ENCODE measurements around the gene FOXO6. TPM values are rescaled to one million over a fixed set of nuclear protein-coding genes. Genes with fewer than 3 reads are reported as not detected.

Gene FOXO6
- total and polyA plus RNA-seq, 2 of the 13 experiments (the other 11 are each of a cell fraction or from before 2014, with no cell fraction given), result 0.13 TPM; not detected in 1

DNA sequence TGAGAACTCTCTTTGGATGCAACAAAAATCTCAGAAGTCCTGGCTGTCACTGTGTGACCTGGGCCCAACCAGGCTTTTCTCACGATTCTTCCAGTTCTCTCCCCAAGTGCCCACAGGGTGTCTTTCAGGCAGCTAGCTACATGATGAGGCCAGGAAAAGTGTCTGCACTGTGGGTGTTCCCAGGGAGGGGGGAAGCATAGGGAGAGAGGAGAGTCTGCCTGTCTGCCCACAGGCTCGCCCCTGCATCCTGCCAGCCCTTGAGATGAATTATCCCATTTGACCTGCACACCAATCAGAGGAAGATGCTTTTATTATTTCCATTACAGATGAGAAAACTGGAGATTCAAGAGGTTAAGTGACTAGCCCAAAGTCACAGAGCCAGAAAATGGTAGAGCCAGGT lies 27.8 kb downstream of the FOXO6 start (continued):
- TF ChIP-seq ZNF567 (CRISPR knock-in tag; IDR thresholded peaks at IDR 0.05; ENCODE audit: borderline replicate concordance), result no peak
- TF ChIP-seq NFE2L2 (IDR thresholded peaks at IDR 0.05; ENCODE audit: low read length), result no peak
- TF ChIP-seq, protein P1, sequence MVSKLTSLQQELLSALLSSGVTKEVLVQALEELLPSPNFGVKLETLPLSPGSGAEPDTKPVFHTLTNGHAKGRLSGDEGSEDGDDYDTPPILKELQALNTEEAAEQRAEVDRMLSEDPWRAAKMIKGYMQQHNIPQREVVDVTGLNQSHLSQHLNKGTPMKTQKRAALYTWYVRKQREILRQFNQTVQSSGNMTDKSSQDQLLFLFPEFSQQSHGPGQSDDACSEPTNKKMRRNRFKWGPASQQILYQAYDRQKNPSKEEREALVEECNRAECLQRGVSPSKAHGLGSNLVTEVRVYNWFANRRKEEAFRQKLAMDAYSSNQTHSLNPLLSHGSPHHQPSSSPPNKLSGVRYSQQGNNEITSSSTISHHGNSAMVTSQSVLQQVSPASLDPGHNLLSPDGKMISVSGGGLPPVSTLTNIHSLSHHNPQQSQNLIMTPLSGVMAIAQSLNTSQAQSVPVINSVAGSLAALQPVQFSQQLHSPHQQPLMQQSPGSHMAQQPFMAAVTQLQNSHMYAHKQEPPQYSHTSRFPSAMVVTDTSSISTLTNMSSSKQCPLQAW (CRISPR knock-in tag; IDR thresholded peaks at IDR 0.05), result no peak
- TF ChIP-seq HDAC2 (CRISPR knock-in tag; IDR thresholded peaks at IDR 0.05), result no peak
- no peak for TF ChIP-seq FIP1L1 (IDR thresholded peaks at IDR 0.05; ENCODE audit: borderline replicate concordance, insufficient read depth, low read depth, low read length)
- TF ChIP-seq HHEX (CRISPR knock-in tag; IDR thresholded peaks at IDR 0.05), result no peak
- TF ChIP-seq, protein P2, sequence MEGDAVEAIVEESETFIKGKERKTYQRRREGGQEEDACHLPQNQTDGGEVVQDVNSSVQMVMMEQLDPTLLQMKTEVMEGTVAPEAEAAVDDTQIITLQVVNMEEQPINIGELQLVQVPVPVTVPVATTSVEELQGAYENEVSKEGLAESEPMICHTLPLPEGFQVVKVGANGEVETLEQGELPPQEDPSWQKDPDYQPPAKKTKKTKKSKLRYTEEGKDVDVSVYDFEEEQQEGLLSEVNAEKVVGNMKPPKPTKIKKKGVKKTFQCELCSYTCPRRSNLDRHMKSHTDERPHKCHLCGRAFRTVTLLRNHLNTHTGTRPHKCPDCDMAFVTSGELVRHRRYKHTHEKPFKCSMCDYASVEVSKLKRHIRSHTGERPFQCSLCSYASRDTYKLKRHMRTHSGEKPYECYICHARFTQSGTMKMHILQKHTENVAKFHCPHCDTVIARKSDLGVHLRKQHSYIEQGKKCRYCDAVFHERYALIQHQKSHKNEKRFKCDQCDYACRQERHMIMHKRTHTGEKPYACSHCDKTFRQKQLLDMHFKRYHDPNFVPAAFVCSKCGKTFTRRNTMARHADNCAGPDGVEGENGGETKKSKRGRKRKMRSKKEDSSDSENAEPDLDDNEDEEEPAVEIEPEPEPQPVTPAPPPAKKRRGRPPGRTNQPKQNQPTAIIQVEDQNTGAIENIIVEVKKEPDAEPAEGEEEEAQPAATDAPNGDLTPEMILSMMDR (CRISPR knock-in tag; IDR thresholded peaks at IDR 0.05), result no peak
- no peak for TF ChIP-seq ZNF597 (CRISPR knock-in tag; IDR thresholded peaks at IDR 0.05)
- no peak for TF ChIP-seq SMC3 (IDR thresholded peaks at IDR 0.05; ENCODE audit: low read length)
- no peak for TF ChIP-seq ATF4 (CRISPR knock-in tag; IDR thresholded peaks at IDR 0.05)
- no peak for TF ChIP-seq PTBP1 (IDR thresholded peaks at IDR 0.05; ENCODE audit: low read depth, low read length, poor library complexity, severe bottlenecking)
- no peak for TF ChIP-seq ETV6 (CRISPR knock-in tag; conservative IDR thresholded peaks at IDR 0.05)
- TF ChIP-seq KLF16 (CRISPR knock-in tag; IDR thresholded peaks at IDR 0.05), result no peak
- TF ChIP-seq ZNF576 (CRISPR knock-in tag; IDR thresholded peaks at IDR 0.05), result no peak
- TF ChIP-seq ZUFSP (CRISPR knock-in tag; IDR thresholded peaks at IDR 0.05; ENCODE audit: borderline replicate concordance), result no peak

Measured in HepG2 (cell line).